ENCODE data around the gene COL19A1.

COL19A1 gene

GRCh38 chr6:70241031-70241430 lies 374.7 kb downstream of the COL19A1 start:
- DNase-seq = no peak

DNA sequence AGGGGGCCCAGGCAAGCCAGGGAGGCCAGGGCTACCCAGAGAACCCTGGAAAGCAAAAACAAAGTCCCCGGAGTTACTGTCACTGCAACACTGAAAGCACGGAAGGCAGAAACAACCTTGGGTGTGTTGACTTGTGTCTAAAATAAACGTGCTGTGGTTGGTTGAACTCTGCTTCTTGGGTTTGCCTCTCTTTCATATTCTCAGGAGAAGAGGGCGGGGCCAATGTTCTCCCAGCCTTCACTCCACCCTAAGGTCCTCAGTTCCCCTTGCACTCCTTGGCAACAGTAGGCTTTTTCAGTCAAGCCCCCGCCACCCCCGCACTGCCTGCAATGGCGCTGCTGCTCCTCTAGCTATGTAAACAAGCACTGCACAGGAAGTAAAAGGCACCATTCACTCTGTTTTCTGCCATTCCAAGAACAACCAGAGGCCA lies 375.6 kb downstream of the COL19A1 start:
- DNase-seq = no peak

DNA sequence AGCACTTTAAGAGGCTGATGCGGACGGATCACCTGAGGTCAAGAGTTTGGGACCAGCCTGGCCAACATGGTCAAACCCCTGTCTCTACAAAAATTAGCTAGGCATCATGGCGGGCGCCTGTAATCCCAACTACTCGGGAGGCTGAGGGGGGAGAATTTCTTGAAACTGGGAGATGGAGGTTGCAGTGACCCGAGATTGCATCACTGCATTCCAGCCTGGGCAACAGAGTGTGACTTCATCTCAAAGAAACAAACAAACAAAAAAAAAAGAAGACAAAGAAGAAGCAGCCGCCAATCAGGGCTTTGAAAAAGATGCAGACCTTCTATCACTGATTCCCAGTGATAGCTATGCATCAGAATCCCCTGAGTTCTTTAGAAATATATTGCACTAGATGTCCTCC lies 379.8 kb downstream of the COL19A1 start:
- DNase-seq = no peak

DNA sequence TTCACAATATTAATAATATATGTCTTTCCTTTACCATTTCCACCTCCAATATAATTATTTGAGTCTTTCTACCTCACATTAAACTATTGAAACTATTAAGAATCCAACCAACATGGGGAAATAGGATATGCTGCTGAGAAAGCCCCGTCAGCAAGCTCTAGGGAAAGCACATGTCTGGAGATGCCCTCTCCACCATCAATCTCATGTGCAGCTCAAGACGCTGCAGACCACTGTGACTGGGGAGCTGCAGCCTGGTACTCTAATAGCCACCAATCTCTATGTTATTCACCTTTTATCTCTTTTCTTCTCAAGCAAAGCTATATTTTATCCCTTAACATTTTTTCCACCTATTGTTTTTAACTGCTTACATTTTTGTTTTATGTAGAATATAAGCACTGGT lies 386.2 kb downstream of the COL19A1 start:
- no peak for DNase-seq

DNA sequence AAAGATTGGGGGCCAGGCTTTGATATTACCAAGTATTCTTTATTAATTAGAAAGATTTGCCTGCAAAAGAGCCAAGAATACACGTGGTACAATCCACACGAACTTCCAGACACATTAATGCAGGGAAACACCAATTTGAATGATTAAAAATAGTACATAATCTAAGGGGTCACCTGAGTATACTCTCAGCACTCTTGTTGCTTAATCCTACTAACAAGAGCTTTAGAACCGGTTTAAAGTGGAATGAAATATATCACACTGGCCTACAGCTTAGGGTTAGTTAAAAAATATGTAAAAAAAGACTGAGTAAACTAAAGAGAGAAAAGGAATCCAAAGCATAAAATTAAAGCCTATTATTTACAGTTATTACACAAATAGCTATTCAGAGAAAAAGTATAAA lies 387.6 kb downstream of the COL19A1 start:
- no peak for DNase-seq

DNA sequence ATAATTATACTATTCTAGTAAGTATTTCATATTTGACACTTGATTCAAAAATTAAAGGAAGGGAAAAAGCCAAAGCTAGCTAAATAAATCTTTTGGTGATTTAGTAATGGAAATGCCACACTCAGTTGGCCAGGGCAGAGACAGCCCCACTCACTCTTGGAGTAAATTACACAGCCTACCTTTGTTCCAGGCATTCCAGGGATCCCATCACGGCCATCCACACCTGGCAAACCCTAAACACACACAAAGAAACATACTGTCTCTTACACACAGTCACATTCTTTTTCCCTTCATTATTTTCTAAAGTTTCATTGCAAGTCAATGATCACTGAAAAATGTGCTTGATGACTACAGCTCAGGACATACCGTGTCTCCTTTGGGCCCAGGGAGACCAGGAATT lies 388.4 kb downstream of the COL19A1 start:
- no peak for DNase-seq

- no peak for DNase-seq
Measured at GRCh38 chr6:70257768-70258273, 391.5 kb downstream of the COL19A1 start.

DNA sequence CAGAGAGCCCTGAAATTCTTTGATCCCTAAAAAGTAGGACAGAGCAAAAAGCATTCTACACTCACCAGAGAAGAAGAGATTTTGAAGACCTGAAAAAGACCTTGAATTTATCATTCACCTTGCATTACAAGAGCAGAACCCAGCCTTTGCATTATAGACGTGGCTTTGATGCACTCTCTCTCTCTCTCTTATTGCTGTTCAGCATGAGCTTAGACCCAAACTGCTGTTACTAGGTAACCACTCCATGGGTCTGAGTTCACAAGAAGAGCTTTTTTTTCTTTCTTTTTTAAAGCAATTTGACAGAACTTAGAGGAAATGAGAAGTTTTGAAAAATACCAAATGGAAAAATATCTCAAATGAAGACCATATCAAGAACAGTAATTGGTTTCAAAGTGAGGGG lies 392.1 kb downstream of the COL19A1 start:
- no peak for DNase-seq
